Activated naive CD8-positive, alpha-beta T cell (primary cell): ENCODE measurements around the gene CELF5.

Experiments used
- H3K27ac Mint-ChIP-seq: one replicate; pipeline ENCODE4 v1.8.0; 2021; ENCODE audit warnings: mixed read lengths
- H3K27me3 Mint-ChIP-seq: one replicate; pipeline ENCODE4 v1.8.0; 2021; ENCODE audit warnings: mixed read lengths
- H3K36me3 Mint-ChIP-seq: one replicate; pipeline ENCODE4 v1.8.0; 2021; ENCODE audit warnings: mixed read lengths
- H3K4me1 Mint-ChIP-seq: one replicate; pipeline ENCODE4 v1.8.0; 2021; ENCODE audit warnings: low read depth, mixed read lengths
- H3K4me3 Mint-ChIP-seq: one replicate; pipeline ENCODE4 v1.8.0; 2021; ENCODE audit warnings: mild to moderate bottlenecking, mixed read lengths
- H3K9me3 Mint-ChIP-seq: one replicate; pipeline ENCODE4 v1.8.0; 2021; ENCODE audit warnings: low read depth, mixed read lengths

CELF5 gene

GRCh38 chr19:3239367-3239766 is 14.9 kb downstream of the CELF5 start:
- Mint-ChIP-seq H3K4me3 (no peak overlapping the region), H3K36me3 (no peaks in the 10 kb centered on the region)

GRCh38 chr19:3243819-3244700 is 19.6 kb downstream of the CELF5 start:
- H3K27me3 Mint-ChIP-seq: peaks cover 5% of the 10 kb centered on the region
- H3K4me3 Mint-ChIP-seq: no peak overlapping the region
- H3K27ac Mint-ChIP-seq: no peak overlapping the region
- no peaks in the 10 kb centered on the region for H3K9me3 Mint-ChIP-seq
- no peaks in the 10 kb centered on the region for H3K4me1 Mint-ChIP-seq
- H3K36me3 Mint-ChIP-seq: no peaks in the 10 kb centered on the region

More at GRCh38 chr19:3239367-3239766, 14.9 kb downstream of the CELF5 start:
- H3K27me3 Mint-ChIP-seq: peaks cover 4% of the 10 kb centered on the region
- no peaks in the 10 kb centered on the region for H3K4me1 Mint-ChIP-seq
- H3K9me3 Mint-ChIP-seq: no peaks in the 10 kb centered on the region
- no peak overlapping the region for H3K27ac Mint-ChIP-seq

DNA sequence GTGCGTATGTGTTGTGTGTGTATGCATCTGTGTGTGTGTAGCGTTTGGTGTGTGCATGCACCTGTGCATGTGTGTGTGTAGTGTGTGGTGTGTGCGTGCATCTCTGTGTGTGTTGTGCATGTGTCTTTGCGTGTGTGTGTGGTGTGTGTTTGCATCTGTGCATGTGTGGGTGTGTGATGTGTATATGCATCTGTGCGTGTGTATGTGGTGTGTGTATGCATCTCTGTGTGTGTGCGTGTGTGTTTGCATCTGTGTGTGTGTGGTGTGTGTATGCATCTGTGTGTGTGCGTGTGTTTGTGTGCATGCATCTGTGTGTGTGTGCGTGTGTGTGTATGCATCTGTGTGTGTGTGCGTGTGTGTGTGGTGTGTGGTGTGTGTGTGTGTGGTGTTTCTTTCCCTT is 20.6 kb downstream of the CELF5 start:
- H3K27ac Mint-ChIP-seq: no peak overlapping the region
- peaks cover 8% of the 10 kb centered on the region for H3K27me3 Mint-ChIP-seq
- no peaks in the 10 kb centered on the region for H3K4me1 Mint-ChIP-seq
- no peak overlapping the region for H3K4me3 Mint-ChIP-seq
- no peaks in the 10 kb centered on the region for H3K9me3 Mint-ChIP-seq
- no peaks in the 10 kb centered on the region for H3K36me3 Mint-ChIP-seq

- no peak overlapping the region for H3K27ac Mint-ChIP-seq
- H3K27me3 Mint-ChIP-seq: peaks cover 15% of the 10 kb centered on the region
- H3K9me3 Mint-ChIP-seq: no peaks in the 10 kb centered on the region
- no peak overlapping the region for H3K4me3 Mint-ChIP-seq
- H3K4me1 Mint-ChIP-seq: no peaks in the 10 kb centered on the region
- peaks cover 2% of the 10 kb centered on the region for H3K36me3 Mint-ChIP-seq
Observed at GRCh38 chr19:3248728-3249326, 24.4 kb downstream of the CELF5 start.

DNA sequence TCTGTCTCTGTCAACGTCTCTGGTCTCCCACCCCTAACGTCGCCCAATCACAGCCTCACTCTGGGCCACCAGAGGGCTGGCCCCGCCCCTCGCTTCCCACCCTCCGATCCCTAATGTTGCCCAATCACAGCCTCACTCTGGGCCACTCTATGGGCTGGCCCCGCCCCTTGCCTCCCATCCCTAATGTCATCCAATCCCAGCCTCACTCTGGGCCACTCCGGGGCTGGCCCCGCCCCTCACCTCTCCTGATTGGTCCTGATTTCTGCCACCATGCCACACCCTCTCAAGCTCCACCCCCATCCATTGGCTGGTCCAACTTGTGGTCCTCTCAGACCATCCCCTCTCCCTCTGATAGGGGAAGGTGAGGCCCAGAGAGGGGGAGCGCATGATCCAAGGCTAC is 24.9 kb downstream of the CELF5 start:
- no peak overlapping the region for H3K4me3 Mint-ChIP-seq
- H3K27ac Mint-ChIP-seq: no peak overlapping the region
- peaks cover 2% of the 10 kb centered on the region for H3K36me3 Mint-ChIP-seq
- H3K9me3 Mint-ChIP-seq: peaks cover 5% of the 10 kb centered on the region
- H3K27me3 Mint-ChIP-seq: peaks cover 15% of the 10 kb centered on the region
- no peaks in the 10 kb centered on the region for H3K4me1 Mint-ChIP-seq

DNA sequence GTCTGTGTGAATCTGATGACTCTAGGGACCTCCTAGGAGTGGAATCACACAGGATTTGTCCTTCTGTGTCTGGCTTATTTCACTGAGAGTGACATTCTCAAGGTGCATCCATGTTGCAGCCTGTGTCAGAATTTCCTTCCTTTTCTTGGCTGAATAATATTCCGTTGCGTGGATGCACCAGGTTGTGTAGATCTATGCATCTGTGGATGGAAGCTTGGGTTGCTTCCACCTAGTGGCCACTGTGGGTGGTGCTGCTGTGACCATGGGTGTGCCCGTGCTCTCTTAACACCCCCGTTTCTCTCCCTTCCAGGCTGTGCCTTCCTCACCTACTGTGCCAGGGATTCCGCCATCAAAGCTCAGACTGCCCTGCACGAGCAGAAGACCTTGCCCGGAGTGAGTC is 26.2 kb downstream of the CELF5 start:
- Mint-ChIP-seq H3K4me1 (no peaks in the 10 kb centered on the region), H3K27ac (no peak overlapping the region), H3K9me3 (peaks cover 10% of the 10 kb centered on the region), H3K4me3 (no peak overlapping the region), H3K27me3 (peaks cover 18% of the 10 kb centered on the region), H3K36me3 (peaks cover 2% of the 10 kb centered on the region)

DNA sequence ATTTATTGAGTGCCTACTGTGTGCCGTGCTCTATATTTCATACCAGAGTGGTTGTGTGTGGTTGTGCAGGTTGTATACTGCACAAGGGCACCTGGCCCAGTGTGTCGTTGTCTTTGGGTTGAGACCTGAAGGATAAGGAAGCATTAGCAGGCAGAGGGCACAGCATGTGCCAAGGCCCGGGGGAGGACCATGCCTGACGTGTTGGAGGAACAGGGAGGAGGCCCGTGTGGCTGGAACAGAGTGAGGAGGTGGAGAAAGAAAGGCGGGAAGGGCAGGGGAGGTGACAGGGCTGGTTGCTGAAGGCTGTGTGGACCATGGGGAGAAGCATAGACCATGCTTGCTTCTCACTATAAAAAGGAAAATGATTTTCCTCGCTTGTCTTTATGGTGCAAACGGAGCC is 26.8 kb downstream of the CELF5 start:
- H3K27me3 Mint-ChIP-seq: peaks cover 18% of the 10 kb centered on the region
- H3K27ac Mint-ChIP-seq: no peak overlapping the region
- H3K4me3 Mint-ChIP-seq: no peak overlapping the region
- H3K36me3 Mint-ChIP-seq: peaks cover 2% of the 10 kb centered on the region
- H3K4me1 Mint-ChIP-seq: no peaks in the 10 kb centered on the region
- peaks cover 10% of the 10 kb centered on the region for H3K9me3 Mint-ChIP-seq

GRCh38 chr19:3252650-3253049 is 28.2 kb downstream of the CELF5 start:
- Mint-ChIP-seq H3K4me1 (no peaks in the 10 kb centered on the region), H3K36me3 (peaks cover 2% of the 10 kb centered on the region), H3K4me3 (no peak overlapping the region), H3K27me3 (peaks cover 18% of the 10 kb centered on the region), H3K9me3 (peaks cover 10% of the 10 kb centered on the region), H3K27ac (no peak overlapping the region)

- no peaks in the 10 kb centered on the region for H3K4me1 Mint-ChIP-seq
- peaks cover 18% of the 10 kb centered on the region for H3K27me3 Mint-ChIP-seq
- peaks cover 2% of the 10 kb centered on the region for H3K36me3 Mint-ChIP-seq
- H3K9me3 Mint-ChIP-seq: peaks cover 10% of the 10 kb centered on the region
- H3K27ac Mint-ChIP-seq: no peak overlapping the region
- H3K4me3 Mint-ChIP-seq: no peak overlapping the region
Observed at GRCh38 chr19:3253270-3253669, 28.8 kb downstream of the CELF5 start.

DNA sequence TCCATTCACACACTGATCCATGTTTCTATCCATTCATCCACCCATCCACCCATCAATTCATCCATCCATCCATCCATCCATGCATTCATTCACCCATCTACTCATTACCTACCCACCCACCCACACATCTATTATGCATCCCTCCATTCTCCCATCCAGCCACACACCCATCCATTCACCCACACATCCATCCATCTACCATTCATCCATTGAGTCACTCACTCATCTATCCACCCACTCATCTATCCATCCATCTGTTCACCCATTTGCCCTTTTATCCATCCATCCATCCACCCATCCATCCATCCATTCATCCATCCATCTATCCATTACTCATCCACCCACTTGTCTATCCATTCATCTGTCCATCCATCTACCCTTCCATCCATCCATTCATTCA is 30.1 kb downstream of the CELF5 start:
- H3K36me3 Mint-ChIP-seq: peaks cover 2% of the 10 kb centered on the region
- peaks cover 13% of the 10 kb centered on the region for H3K27me3 Mint-ChIP-seq
- peaks cover 10% of the 10 kb centered on the region for H3K9me3 Mint-ChIP-seq
- H3K27ac Mint-ChIP-seq: no peak overlapping the region
- no peak overlapping the region for H3K4me3 Mint-ChIP-seq
- H3K4me1 Mint-ChIP-seq: no peaks in the 10 kb centered on the region

DNA sequence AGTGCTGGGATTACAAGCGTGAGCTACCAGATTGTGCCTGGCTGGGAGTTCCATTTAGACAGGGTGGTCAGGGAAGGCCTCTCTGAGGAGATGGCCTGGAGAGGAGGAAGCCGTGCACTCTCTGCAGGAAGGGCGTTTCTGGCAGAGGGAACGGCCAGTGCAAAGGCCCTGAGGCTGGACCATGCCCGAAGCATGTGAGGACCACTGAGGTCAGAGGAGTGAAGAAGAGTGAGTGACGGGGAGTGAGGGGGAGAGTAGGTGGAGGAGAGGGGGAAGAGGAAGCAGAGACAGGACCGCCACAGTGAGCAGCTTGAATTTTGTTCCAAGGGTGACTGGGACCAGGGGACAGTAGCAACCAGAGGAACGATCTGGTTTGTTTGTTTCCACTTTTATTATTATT is 32.6 kb downstream of the CELF5 start:
- no peaks in the 10 kb centered on the region for H3K4me1 Mint-ChIP-seq
- H3K36me3 Mint-ChIP-seq: no peaks in the 10 kb centered on the region
- H3K27ac Mint-ChIP-seq: no peak overlapping the region
- H3K4me3 Mint-ChIP-seq: no peak overlapping the region
- H3K27me3 Mint-ChIP-seq: peaks cover 6% of the 10 kb centered on the region
- peaks cover 10% of the 10 kb centered on the region for H3K9me3 Mint-ChIP-seq

DNA sequence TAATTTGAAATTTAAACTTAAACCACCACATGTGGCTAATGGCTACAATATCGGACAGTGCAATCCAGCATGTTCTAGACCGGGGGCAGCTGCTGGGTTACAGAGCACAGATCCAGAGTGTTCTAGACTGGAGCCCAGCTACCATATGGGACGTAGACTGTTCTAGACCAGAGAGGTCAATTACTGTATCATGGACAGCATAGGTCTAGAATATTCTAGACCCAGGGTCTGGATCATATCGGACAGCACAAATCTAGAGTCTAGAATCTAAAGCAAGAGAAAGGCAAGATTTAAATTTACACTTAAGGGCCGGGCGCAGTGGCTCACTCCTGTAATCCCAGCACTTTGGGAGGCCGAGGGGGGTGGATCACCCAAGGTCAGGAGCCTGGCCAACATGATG is 37.9 kb downstream of the CELF5 start:
- no peaks in the 10 kb centered on the region for H3K36me3 Mint-ChIP-seq
- no peak overlapping the region for H3K4me3 Mint-ChIP-seq
- no peak overlapping the region for H3K27ac Mint-ChIP-seq
- no peaks in the 10 kb centered on the region for H3K4me1 Mint-ChIP-seq
- no peaks in the 10 kb centered on the region for H3K9me3 Mint-ChIP-seq
- H3K27me3 Mint-ChIP-seq: no peaks in the 10 kb centered on the region

- no peak overlapping the region for H3K4me3 Mint-ChIP-seq
Observed at GRCh38 chr19:3263866-3264265, 39.4 kb downstream of the CELF5 start.

DNA sequence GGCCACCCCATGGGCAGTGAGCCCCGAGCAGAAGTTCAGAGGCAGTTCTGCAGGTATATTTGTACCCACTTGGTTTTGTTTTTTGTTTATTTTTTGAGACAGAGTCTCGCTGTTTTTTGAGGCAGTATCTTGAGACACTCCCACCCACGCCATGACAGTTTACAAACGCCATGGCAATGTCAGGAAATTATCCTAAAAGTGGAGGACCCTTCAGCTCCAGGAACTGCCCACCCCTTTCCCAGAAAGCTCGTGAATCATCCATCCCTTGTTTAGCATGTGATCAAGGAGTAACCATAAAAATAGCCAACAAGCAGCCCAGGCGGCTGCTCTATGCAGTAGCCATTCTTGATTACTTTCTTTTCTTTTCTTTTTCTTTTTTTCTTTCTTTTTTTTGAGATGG is 41.0 kb downstream of the CELF5 start:
- H3K27ac Mint-ChIP-seq: no peak overlapping the region
- H3K4me3 Mint-ChIP-seq: no peak overlapping the region

More at GRCh38 chr19:3263866-3264265, 39.4 kb downstream of the CELF5 start:
- no peaks in the 10 kb centered on the region for H3K9me3 Mint-ChIP-seq
- H3K36me3 Mint-ChIP-seq: no peaks in the 10 kb centered on the region
- H3K4me1 Mint-ChIP-seq: no peaks in the 10 kb centered on the region
- H3K27me3 Mint-ChIP-seq: peaks cover 8% of the 10 kb centered on the region
- no peak overlapping the region for H3K27ac Mint-ChIP-seq

DNA sequence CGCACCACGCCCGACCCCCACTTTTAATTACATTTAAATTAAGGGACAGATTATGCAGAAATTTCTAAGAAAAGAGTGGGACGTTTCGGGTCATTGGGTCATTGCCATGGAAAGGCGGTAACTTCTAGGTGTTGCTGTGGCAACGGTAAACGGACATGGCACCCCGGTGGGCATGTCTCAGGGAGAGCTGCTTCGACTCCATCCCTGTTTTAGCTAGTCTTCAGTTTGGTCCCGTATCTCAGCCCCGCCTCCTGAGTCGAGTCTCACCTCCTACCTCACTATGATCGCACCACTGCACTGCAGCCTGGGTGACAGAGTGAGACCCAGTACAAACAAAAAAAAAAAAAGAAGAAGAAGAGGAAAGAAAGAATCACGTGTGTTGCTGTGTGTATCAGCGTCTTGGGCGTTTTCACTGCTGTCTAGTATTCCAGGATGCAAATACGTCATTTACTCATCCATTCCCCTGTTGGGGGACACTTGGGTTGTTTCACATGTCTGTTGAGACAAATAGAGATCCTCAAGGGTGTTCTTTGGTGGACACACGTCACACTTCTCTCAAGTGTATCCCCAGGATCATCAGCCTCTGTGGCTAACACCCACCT is 41.7 kb downstream of the CELF5 start:
- Mint-ChIP-seq H3K27me3 (peaks cover 16% of the 10 kb centered on the region), H3K4me3 (no peak overlapping the region), H3K27ac (no peak overlapping the region), H3K36me3 (no peaks in the 10 kb centered on the region), H3K9me3 (no peaks in the 10 kb centered on the region), H3K4me1 (peaks cover 4% of the 10 kb centered on the region)

More for the DNA sequence above, 41.0 kb downstream of the CELF5 start:
- H3K4me1 Mint-ChIP-seq: peaks cover 4% of the 10 kb centered on the region
- H3K36me3 Mint-ChIP-seq: no peaks in the 10 kb centered on the region
- peaks cover 16% of the 10 kb centered on the region for H3K27me3 Mint-ChIP-seq
- no peaks in the 10 kb centered on the region for H3K9me3 Mint-ChIP-seq
